Measurements from ENCODE around the gene ALAD. TPM values are rescaled to one million over a fixed set of nuclear protein-coding genes. Genes with fewer than 3 reads are reported as not detected.

Gene ALAD
- total and polyA plus RNA-seq, 9 of the 15 experiments (the other 6 are each of a cell fraction or from before 2014, with no cell fraction given), result 1.3 to 12.7 (median 6.8) TPM

- DNase-seq (ENCODE audit: extremely low read depth in 1 of 4, low spot score in 3 of 4) (no peak), ATAC-seq (no peak), FAIRE-seq (no peak)
- Histone ChIP-seq H3K9me1 (ENCODE audit: control insufficient read depth, insufficient read depth, low read length) (no peaks in the 10 kb centered on the region), H3K4me2 (ENCODE audit: insufficient read depth, low read length) (no peak overlapping the region), H4K20me1 (replicated peaks; ENCODE audit: control insufficient read depth, insufficient read depth, low read length) (no peaks in the 10 kb centered on the region), H2AFZ (ENCODE audit: low read depth, low read length) (no peak overlapping the region; the same call in 1 of the 2 replicates), H3K27ac (ENCODE audit: extremely low read depth, low read depth, low read length) (no peak overlapping the region), H3K36me3 (ENCODE audit: control insufficient read depth, insufficient read depth, low read length) (no peaks in the 10 kb centered on the region), H3K4me3 (no peak overlapping the region), H3K9ac (ENCODE audit: insufficient read depth in 1 of 2, low read depth in 2 of 2, low read length in 2 of 2) (no peak overlapping the region), H3K27me3 (ENCODE audit: control insufficient read depth in 2 of 2, insufficient read depth in 2 of 2, low read length in 2 of 2) (no peaks in the 10 kb centered on the region), H3K79me2 (ENCODE audit: control insufficient read depth, insufficient read depth, low read length) (no peaks in the 10 kb centered on the region), H3K9me3 (replicated peaks; ENCODE audit: control insufficient read depth, insufficient read depth, low read depth, low read length) (no peaks in the 10 kb centered on the region), H3K4me1 (replicated peaks in 1 of 2; ENCODE audit: control insufficient read depth in 2 of 2, insufficient read depth in 2 of 2, low read length in 2 of 2) (peaks cover 14 to 15% of the 10 kb centered on the region in 2 experiments; a peak in 4 of 5 replicates)
- intact Hi-C loops (cut with micrococcal nuclease), result no loop called here
- POLR2A ChIA-PET, result interaction anchor here (0.5 kb wide), 1 partner anchor 22 kb away, joined by 3 read pairs; no protein-coding TSS in a partner anchor
- WGBS (ENCODE audit: insufficient coverage, low coverage, missing lambda C conversion rate), result 64% methylated on average over 2 of the region's 2 CpGs
- no TSS peak for BruUV-seq (replicated peaks)
- TF ChIP-seq HES1 (IDR thresholded peaks at IDR 0.05; ENCODE audit: low read depth) (no peak), RBM15 (IDR thresholded peaks at IDR 0.05; ENCODE audit: insufficient read depth, low read length) (no peak), MLX (CRISPR knock-in tag; conservative IDR thresholded peaks at IDR 0.05) (no peak), POLR2A (conservative IDR thresholded peaks at IDR 0.05) (no peak), PRMT5 (CRISPR knock-in tag; IDR thresholded peaks at IDR 0.05) (no peak), NBN (IDR thresholded peaks at IDR 0.05; ENCODE audit: low read depth) (no peak), SMARCE1 (IDR thresholded peaks at IDR 0.05) (no peak), FOXO4 (CRISPR knock-in tag; IDR thresholded peaks at IDR 0.05) (no peak), ZNF224 (CRISPR knock-in tag; IDR thresholded peaks at IDR 0.05) (no peak), ATF3 (IDR thresholded peaks at IDR 0.05) (no peak), ATF3 (CRISPR knock-in tag; conservative IDR thresholded peaks at IDR 0.05) (no peak), TAF7 (tag; IDR thresholded peaks at IDR 0.05) (no peak), RNF2 (IDR thresholded peaks at IDR 0.05) (no peak), TCF7L2 (IDR thresholded peaks at IDR 0.05; ENCODE audit: low read depth, low read length) (no peak), KDM2B (CRISPR knock-in tag; IDR thresholded peaks at IDR 0.05) (no peak), GABPB2 (CRISPR knock-in tag; conservative IDR thresholded peaks at IDR 0.05) (no peak), ZFP36 (IDR thresholded peaks at IDR 0.05; ENCODE audit: low read depth, low read length, partially characterized antibody) (no peak)
- in situ Hi-C loops (cut with MboI), result no loop called here
- CTCF ChIA-PET (ENCODE audit: low intra/inter-chr PET ratio), result interaction anchor here (0.6 kb wide), 1 partner anchor 19 kb away, joined by 3 read pairs; no protein-coding TSS in a partner anchor
Observed at GRCh38 chr9:113345190-113345589, 55.9 kb downstream of the ALAD start.
